OCI-LY3 (cell line): ENCODE measurements around the gene CFAP73.
A peak's percentile ranks its signal among the peaks of the same experiment; 100 is the strongest.

Source experiments
- H2AFZ ChIP-seq: fragments of 200-600, 300-600 bp; shearing (Covaris generic); 2 replicates; pipeline ENCODE4 v1.6.0; 2014; ENCODE audit warnings: antibody characterized with exemption, low read depth, low read length
- H3K27ac ChIP-seq: fragments of 200-600, 300-600 bp; sonication (generic); 2 replicates; pipeline ENCODE4 v1.5.1; 2014; ENCODE audit warnings: mild to moderate bottlenecking, low read length, moderate library complexity, mixed read lengths
- H3K27me3 ChIP-seq: fragments of 200-600, 300-600 bp; sonication (generic); 2 replicates; pipeline ENCODE4 v1.6.1; 2014; ENCODE audit warnings: low read depth, low read length, mixed read lengths
- H3K36me3 ChIP-seq: fragments of 200-600, 300-600 bp; sonication (generic); replicated peaks from 2 replicates; pipeline ENCODE3; 2014; ENCODE audit warnings: low read depth, low read length, mixed read lengths
- H3K4me1 ChIP-seq: fragments of 300-600, 200-600 bp; sonication (generic); 2 replicates; pipeline ENCODE4 v1.6.1; 2014; ENCODE audit warnings: low read length, mixed read lengths
- H3K4me2 ChIP-seq: fragments of 200-600, 300-600 bp; sonication (generic); 2 replicates; pipeline ENCODE4 v1.6.1; 2014; ENCODE audit warnings: low read length, mixed read lengths
- H3K4me3 ChIP-seq: fragments of 300-600, 200-600 bp; sonication (generic); 2 replicates; pipeline ENCODE4 v1.5.1; 2014; ENCODE audit warnings: antibody characterized with exemption, mild to moderate bottlenecking, low read length, moderate library complexity
- H3K79me2 ChIP-seq: fragments of 300-600, 200-600 bp; shearing (Covaris generic); 2 replicates; pipeline ENCODE4 v1.6.1; 2014; ENCODE audit warnings: mild to moderate bottlenecking, low read length, mixed read lengths
- H3K9ac ChIP-seq: fragments of 300-600, 200-600 bp; shearing (Covaris generic); 2 replicates; pipeline ENCODE4 v1.6.0; 2014; ENCODE audit warnings: mild to moderate bottlenecking, low read length, moderate library complexity
- H3K9me3 ChIP-seq: fragments of 200-600, 300-600 bp; shearing (Covaris generic); 2 replicates; pipeline ENCODE4 v1.6.1; 2014; ENCODE audit warnings: low read length, mixed read lengths; ENCODE audit not compliant: insufficient read depth
- H4K20me1 ChIP-seq: fragments of 200-600, 300-600 bp; sonication (generic); 2 replicates; pipeline ENCODE4 v1.6.1; 2016; ENCODE audit warnings: low read length, mixed read lengths; ENCODE audit not compliant: insufficient read depth
- CTCF ChIP-seq: fragments of 200-600, 300-600 bp; sonication (generic); IDR thresholded peaks from 2 replicates; pipeline ENCODE4 v1.5.1; 2014; ENCODE audit warnings: antibody characterized with exemption, low read length, low read depth
- EZH2phosphoT487 ChIP-seq: fragments of 200-600 bp; shearing (Covaris generic); IDR thresholded peaks from 2 replicates; pipeline ENCODE4 v1.6.1; 2018; ENCODE audit warnings: antibody characterized with exemption, mixed run types, low read depth

The CFAP73 gene

GRCh38 chr12:113120670-113121370 lies 28.7 kb upstream of the CFAP73 start:
- H3K4me2 ChIP-seq: no peak overlapping the region
- H2AFZ ChIP-seq: no peak overlapping the region
- H3K36me3 ChIP-seq: no peaks in the 10 kb centered on the region
- no peaks in the 10 kb centered on the region for H3K9me3 ChIP-seq
- H4K20me1 ChIP-seq: no peaks in the 10 kb centered on the region
- no peaks in the 10 kb centered on the region; the same call in 1 of the 2 replicates for H3K27me3 ChIP-seq
- no peak for TF ChIP-seq CTCF
- TF ChIP-seq EZH2phosphoT487: no peak
- H3K9ac ChIP-seq: no peak overlapping the region
- H3K4me3 ChIP-seq: no peak overlapping the region
- H3K79me2 ChIP-seq: no peaks in the 10 kb centered on the region
- no peak overlapping the region for H3K27ac ChIP-seq
- 0 out of 2 replicates have a peak, but pooled peaks cover 3% of the 10 kb centered on the region for H3K4me1 ChIP-seq

- Histone ChIP-seq H3K4me1 (peaks cover 21% of the 10 kb centered on the region), H4K20me1 (no peaks in the 10 kb centered on the region), H3K27me3 (no peaks in the 10 kb centered on the region), H3K9ac (no peak overlapping the region), H3K36me3 (no peaks in the 10 kb centered on the region), H2AFZ (no peak overlapping the region), H3K4me2 (no peak overlapping the region), H3K4me3 (no peak overlapping the region), H3K9me3 (no peaks in the 10 kb centered on the region), H3K27ac (no peak overlapping the region), H3K79me2 (no peaks in the 10 kb centered on the region)
- TF ChIP-seq CTCF (no peak), EZH2phosphoT487 (no peak)
Observed at GRCh38 chr12:113127791-113128199, 21.7 kb upstream of the CFAP73 start.

- Histone ChIP-seq H3K4me1 (peaks cover 21% of the 10 kb centered on the region), H3K27ac (no peak overlapping the region), H3K4me3 (no peak overlapping the region), H3K27me3 (no peaks in the 10 kb centered on the region), H3K9me3 (no peaks in the 10 kb centered on the region), H3K79me2 (no peaks in the 10 kb centered on the region), H3K9ac (no peak overlapping the region), H3K4me2 (peak overlapping the region; percentile 30; the same call in 1 of the 2 replicates), H2AFZ (no peak overlapping the region), H3K36me3 (no peaks in the 10 kb centered on the region), H4K20me1 (no peaks in the 10 kb centered on the region)
- no peak for TF ChIP-seq CTCF
- no peak for TF ChIP-seq EZH2phosphoT487
Observed at GRCh38 chr12:113128802-113129663, 20.5 kb upstream of the CFAP73 start.
